ENCODE data around the gene LYPD1. TPM values are rescaled to one million over a fixed set of nuclear protein-coding genes. Genes with fewer than 3 reads are reported as not detected.
A peak's percentile ranks its signal among the peaks of the same experiment; 100 is the strongest.

The LYPD1 gene
- total RNA-seq, 1 donor from 2014 or later: 5.5 TPM

- no peak overlapping the region for H3K4me3 Mint-ChIP-seq
- no peak for TF ChIP-seq CTCF (IDR thresholded peaks at IDR 0.05; ENCODE audit: unreplicated experiment)
- H3K27ac Mint-ChIP-seq: no peak overlapping the region
- H3K4me1 Mint-ChIP-seq: peaks cover 27% of the 10 kb centered on the region
- H3K9me3 Mint-ChIP-seq: no peaks in the 10 kb centered on the region
- DNase-seq (ENCODE audit: low spot score in 2 of 2, unreplicated experiment in 2 of 2): no peak
- H3K36me3 Mint-ChIP-seq: peaks cover 1% of the 10 kb centered on the region
- H3K27me3 Mint-ChIP-seq (ENCODE audit: low read depth): peaks cover 60% of the 10 kb centered on the region
Observed at GRCh38 chr2:132665401-132666140, 4.4 kb downstream of the LYPD1 start.

- H3K36me3 Mint-ChIP-seq: peaks cover 1% of the 10 kb centered on the region
- no peak for TF ChIP-seq CTCF (IDR thresholded peaks at IDR 0.05; ENCODE audit: unreplicated experiment)
- peaks cover 46% of the 10 kb centered on the region for H3K27me3 Mint-ChIP-seq (ENCODE audit: low read depth)
- DNase-seq (ENCODE audit: low spot score in 2 of 2, unreplicated experiment in 2 of 2): no peak
- no peak overlapping the region for H3K4me3 Mint-ChIP-seq
- H3K4me1 Mint-ChIP-seq: peaks cover 22% of the 10 kb centered on the region
- no peaks in the 10 kb centered on the region for H3K9me3 Mint-ChIP-seq
- H3K27ac Mint-ChIP-seq: no peak overlapping the region
Observed at GRCh38 chr2:132664096-132664495, 5.9 kb downstream of the LYPD1 start.

DNA sequence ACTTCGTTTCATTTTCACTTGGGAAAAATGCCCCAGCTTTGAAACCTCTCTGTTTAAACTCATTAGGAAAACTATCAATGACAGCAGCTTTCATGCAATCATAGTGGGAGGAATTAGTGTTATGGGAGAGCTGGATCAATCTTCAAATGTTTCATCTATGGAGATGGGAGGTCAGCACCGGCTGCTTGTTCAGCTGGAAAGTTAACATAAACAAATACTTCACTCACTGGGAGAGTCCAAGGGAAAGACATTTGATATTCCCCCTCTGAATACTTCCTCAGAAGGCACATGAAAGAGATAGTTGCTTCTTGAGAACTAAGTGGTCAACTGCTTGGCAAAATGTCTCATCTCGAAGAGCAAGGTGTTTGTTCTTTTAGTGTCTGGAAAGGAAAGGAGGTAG, 7.3 kb downstream of the LYPD1 start:
- Mint-ChIP-seq H3K27me3 (ENCODE audit: low read depth) (peaks cover 32% of the 10 kb centered on the region), H3K4me1 (peaks cover 13% of the 10 kb centered on the region), H3K4me3 (no peak overlapping the region), H3K9me3 (no peaks in the 10 kb centered on the region), H3K36me3 (peaks cover 1% of the 10 kb centered on the region), H3K27ac (peak overlapping the region; percentile 7)
- TF ChIP-seq CTCF (IDR thresholded peaks at IDR 0.05; ENCODE audit: unreplicated experiment): no peak
- no peak for DNase-seq (ENCODE audit: low spot score in 2 of 2, unreplicated experiment in 2 of 2)

DNA sequence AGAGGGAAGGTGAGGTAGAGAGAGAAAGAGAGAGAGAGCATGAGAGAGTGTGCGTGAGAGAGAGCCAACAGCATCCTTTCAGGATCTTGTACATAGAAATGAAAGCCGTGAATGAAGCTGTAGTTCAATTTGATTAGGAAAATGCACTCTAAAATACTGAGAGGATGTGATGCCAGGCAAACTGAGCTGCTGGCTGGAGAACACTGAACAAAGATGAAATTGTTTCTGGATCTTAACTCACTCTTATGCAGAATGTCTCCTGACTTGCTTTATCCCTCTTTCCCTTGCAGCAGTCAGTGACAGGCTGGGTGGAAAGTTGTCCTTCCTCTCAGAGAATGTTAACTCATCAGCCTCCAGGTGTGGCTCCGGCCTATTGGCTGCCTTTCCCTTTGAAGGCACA, 10.7 kb downstream of the LYPD1 start:
- no peak for TF ChIP-seq CTCF (IDR thresholded peaks at IDR 0.05; ENCODE audit: unreplicated experiment)
- H3K36me3 Mint-ChIP-seq: no peaks in the 10 kb centered on the region
- H3K27me3 Mint-ChIP-seq (ENCODE audit: low read depth): peaks cover 5% of the 10 kb centered on the region
- H3K9me3 Mint-ChIP-seq: no peaks in the 10 kb centered on the region
- H3K4me3 Mint-ChIP-seq: no peak overlapping the region
- H3K27ac Mint-ChIP-seq: no peak overlapping the region
- H3K4me1 Mint-ChIP-seq: peaks cover 15% of the 10 kb centered on the region
- DNase-seq (ENCODE audit: low spot score in 2 of 2, unreplicated experiment in 2 of 2): no peak

DNA sequence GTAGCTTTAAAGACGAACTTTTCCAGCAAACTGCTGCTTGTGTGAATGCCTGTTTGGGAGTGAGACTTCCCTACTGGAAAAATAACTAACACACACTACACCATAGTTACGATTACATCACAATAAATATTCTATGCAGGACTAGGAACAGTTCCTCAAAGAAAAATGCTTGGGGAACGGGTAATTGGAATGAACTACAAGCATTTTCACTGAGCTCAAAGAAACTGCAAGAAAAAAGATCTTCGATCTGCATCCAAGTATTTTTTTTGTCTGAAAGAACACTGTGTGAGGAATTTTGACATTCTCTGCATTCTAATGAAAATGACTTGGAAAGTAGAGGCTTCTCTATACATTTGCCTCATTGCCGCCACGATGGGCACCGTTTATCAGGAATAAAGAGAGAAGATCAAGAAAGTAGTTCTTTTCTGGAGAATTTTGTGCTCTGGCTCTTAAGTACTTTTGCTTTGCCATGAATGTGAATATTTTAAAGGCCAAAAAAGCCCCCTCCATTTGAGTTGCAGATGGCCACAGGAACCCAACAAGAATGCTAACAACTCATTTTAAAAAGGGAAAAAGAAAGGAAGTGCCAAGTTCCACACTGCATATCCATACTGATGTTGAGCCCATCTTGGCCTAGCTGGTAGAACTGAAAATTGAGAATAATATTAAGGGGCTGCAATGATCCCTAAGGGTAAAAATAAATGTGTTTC, 13.6 kb downstream of the LYPD1 start:
- no peak overlapping the region for H3K27ac Mint-ChIP-seq
- H3K9me3 Mint-ChIP-seq: no peaks in the 10 kb centered on the region
- peaks cover 2% of the 10 kb centered on the region for H3K27me3 Mint-ChIP-seq (ENCODE audit: low read depth)
- H3K4me1 Mint-ChIP-seq: peaks cover 7% of the 10 kb centered on the region
- no peak for TF ChIP-seq CTCF (IDR thresholded peaks at IDR 0.05; ENCODE audit: unreplicated experiment)
- no peak for DNase-seq (ENCODE audit: low spot score in 2 of 2, unreplicated experiment in 2 of 2)
- H3K4me3 Mint-ChIP-seq: no peak overlapping the region
- no peaks in the 10 kb centered on the region for H3K36me3 Mint-ChIP-seq

Measured in mesothelial cell of epicardium (in vitro differentiated cells).